ENCODE data around the gene PUDP.
A peak's percentile ranks its signal among the peaks of the same experiment; 100 is the strongest.
"Not testable (repeated sequence)": the region's sequence is repeated elsewhere in the genome, so short reads cannot be mapped to it uniquely, and the experiment has no call there.

The PUDP gene

GRCh38 chrX:7109838-7110793 is 37.8 kb downstream of the PUDP start:
- TF ChIP-seq CTCF (conservative IDR thresholded peaks at IDR 0.05; ENCODE audit: low read length): no peak
- no peak overlapping the region for H3K4me3 ChIP-seq (ENCODE audit: low read length)
- DNase-seq (ENCODE audit: low read depth): no peak

- H3K4me3 ChIP-seq (ENCODE audit: low read length): peak overlapping the region; percentile 15; the same call in 1 of the 2 replicates
- no peak for TF ChIP-seq CTCF (conservative IDR thresholded peaks at IDR 0.05; ENCODE audit: low read length)
- DNase-seq (ENCODE audit: low read depth): no peak
Observed at GRCh38 chrX:7109049-7109531, 38.9 kb downstream of the PUDP start.

GRCh38 chrX:7108030-7108429 is 39.9 kb downstream of the PUDP start:
- no peak for DNase-seq (ENCODE audit: low read depth)
- H3K4me3 ChIP-seq (ENCODE audit: low read length): no peak overlapping the region
- TF ChIP-seq CTCF (conservative IDR thresholded peaks at IDR 0.05; ENCODE audit: low read length): no peak

GRCh38 chrX:7106649-7107048 is 41.3 kb downstream of the PUDP start:
- TF ChIP-seq CTCF (conservative IDR thresholded peaks at IDR 0.05; ENCODE audit: low read length): no peak
- DNase-seq (ENCODE audit: low read depth): no peak

GRCh38 chrX:7102119-7102518 is 45.8 kb downstream of the PUDP start:
- H3K4me3 ChIP-seq (ENCODE audit: low read length): no peak overlapping the region
- no peak for TF ChIP-seq CTCF (conservative IDR thresholded peaks at IDR 0.05; ENCODE audit: low read length)
- DNase-seq (ENCODE audit: low read depth): no peak

More at GRCh38 chrX:7106649-7107048, 41.3 kb downstream of the PUDP start:
- H3K4me3 ChIP-seq (ENCODE audit: low read length): no peak overlapping the region

GRCh38 chrX:7100022-7100421 is 47.9 kb downstream of the PUDP start:
- no peak for DNase-seq (ENCODE audit: low read depth)
- TF ChIP-seq CTCF (conservative IDR thresholded peaks at IDR 0.05; ENCODE audit: low read length): no peak
- H3K4me3 ChIP-seq (ENCODE audit: low read length): no peak overlapping the region

GRCh38 chrX:7095657-7096056 is 52.3 kb downstream of the PUDP start:
- not testable (repeated sequence) for H3K4me3 ChIP-seq (ENCODE audit: low read length); DNase-seq (ENCODE audit: low read depth)

Measured in AG10803 (cell line).